H9 (cell line): ENCODE measurements around the gene OR7C1. TPM values are rescaled to one million over a fixed set of nuclear protein-coding genes. Genes with fewer than 3 reads are reported as not detected.

ENCODE experiments used
- DNase-seq: peaks from one replicate; pipeline ENCODE4 v3.0.0-alpha.2; 2017
- H2AFZ ChIP-seq: one replicate; pipeline ENCODE4 v1.6.1; 2013; ENCODE audit warnings: mild to moderate bottlenecking, low read length, control low read depth, moderate library complexity
- H2AK5ac ChIP-seq: 2 replicates; pipeline ENCODE4 v1.6.1; 2013; ENCODE audit warnings: low read length, control low read depth, mixed read lengths; ENCODE audit not compliant: insufficient read length
- H2BK120ac ChIP-seq: one replicate; pipeline ENCODE4 v1.6.1; 2013; ENCODE audit warnings: low read depth, mild to moderate bottlenecking, low read length, control low read depth, inconsistent platforms; ENCODE audit not compliant: poor library complexity, severe bottlenecking
- H2BK12ac ChIP-seq: 2 replicates; pipeline ENCODE4 v1.6.1; 2013; ENCODE audit warnings: low read length, control low read depth, mixed read lengths, low read depth; ENCODE audit not compliant: insufficient read length
- H2BK15ac ChIP-seq: 2 replicates; pipeline ENCODE4 v1.6.1; 2013; ENCODE audit warnings: low read depth, low read length, control low read depth
- H2BK20ac ChIP-seq: one replicate; pipeline ENCODE4 v1.6.1; 2013; ENCODE audit warnings: low read depth, mild to moderate bottlenecking, low read length, control low read depth, inconsistent platforms; ENCODE audit not compliant: poor library complexity, severe bottlenecking
- H2BK5ac ChIP-seq: 2 replicates; pipeline ENCODE4 v1.6.1; 2013; ENCODE audit warnings: low read length, control low read depth, mixed read lengths; ENCODE audit not compliant: insufficient read length
- H3K14ac ChIP-seq: 2 replicates; pipeline ENCODE4 v1.6.1; 2013; ENCODE audit warnings: low read length, control low read depth; ENCODE audit not compliant: insufficient read depth
- H3K18ac ChIP-seq: 2 replicates; pipeline ENCODE4 v1.6.1; 2013; ENCODE audit warnings: low read depth, mild to moderate bottlenecking, mixed read lengths, low read length, control low read depth; ENCODE audit not compliant: insufficient read length
- H3K23ac ChIP-seq: 2 replicates; pipeline ENCODE4 v1.6.1; 2013; ENCODE audit warnings: low read length, control low read depth, mixed read lengths, low read depth; ENCODE audit not compliant: insufficient read length
- H3K23me2 ChIP-seq: 2 replicates; pipeline ENCODE4 v1.6.1; 2013; ENCODE audit warnings: low read depth, mild to moderate bottlenecking, mixed read lengths, low read length, control low read depth; ENCODE audit not compliant: insufficient read length, poor library complexity, severe bottlenecking
- H3K27ac ChIP-seq: 2 replicates; pipeline ENCODE4 v1.5.1; 2013; ENCODE audit warnings: low read length, control low read depth, mixed read lengths, low read depth; ENCODE audit not compliant: insufficient read length
- H3K27me3 ChIP-seq: 2 replicates; pipeline ENCODE4 v1.6.1; 2013; ENCODE audit warnings: low read length, control low read depth, inconsistent platforms; ENCODE audit not compliant: insufficient read depth
- H3K4ac ChIP-seq: 2 replicates; pipeline ENCODE4 v1.6.1; 2013; ENCODE audit warnings: low read depth, mild to moderate bottlenecking, control low read depth, inconsistent platforms, low read length, moderate library complexity
- H3K4me1 ChIP-seq: 2 replicates; pipeline ENCODE4 v1.6.1; 2013; ENCODE audit warnings: low read length, control low read depth, inconsistent platforms; ENCODE audit not compliant: insufficient read depth
- H3K4me2 ChIP-seq: 2 replicates; pipeline ENCODE4 v1.6.1; 2013; ENCODE audit warnings: low read length, control low read depth, mixed read lengths; ENCODE audit not compliant: insufficient read length, insufficient read depth
- H3K56ac ChIP-seq: 2 replicates; pipeline ENCODE4 v1.6.1; 2013; ENCODE audit warnings: low read depth, mild to moderate bottlenecking, mixed read lengths, low read length, control low read depth; ENCODE audit not compliant: insufficient read length
- H3K79me1 ChIP-seq: 2 replicates; pipeline ENCODE4 v1.6.1; 2013; ENCODE audit warnings: low read depth, mild to moderate bottlenecking, moderate library complexity, low read length, control low read depth, inconsistent platforms; ENCODE audit not compliant: insufficient read depth, poor library complexity, severe bottlenecking
- H3K79me2 ChIP-seq: 2 replicates; pipeline ENCODE4 v1.6.1; 2013; ENCODE audit warnings: low read length, control low read depth, inconsistent platforms; ENCODE audit not compliant: insufficient read depth
- H3K9ac ChIP-seq: 2 replicates; pipeline ENCODE4 v1.6.1; 2013; ENCODE audit warnings: low read length, control low read depth, mixed read lengths; ENCODE audit not compliant: insufficient read length; ENCODE audit errors: extremely low read depth
- H3K9me3 ChIP-seq: one replicate; pipeline ENCODE4 v1.6.1; 2013; ENCODE audit warnings: low read depth, low read length, inconsistent platforms; ENCODE audit not compliant: control insufficient read depth
- H3T11ph ChIP-seq: one replicate; pipeline ENCODE4 v1.6.1; 2013; ENCODE audit warnings: mild to moderate bottlenecking, low read length, control low read depth, inconsistent platforms
- H4K20me1 ChIP-seq: one replicate; pipeline ENCODE4 v1.6.1; 2013; ENCODE audit not compliant: control insufficient read depth, insufficient read length, insufficient read depth
- H4K5ac ChIP-seq: 2 replicates; pipeline ENCODE4 v1.6.1; 2013; ENCODE audit warnings: low read depth, mild to moderate bottlenecking, mixed read lengths, low read length, control low read depth; ENCODE audit not compliant: insufficient read length
- H4K8ac ChIP-seq: replicated peaks from 2 replicates; pipeline ENCODE4 v1.6.1; 2013; ENCODE audit warnings: low read length, control low read depth, mixed read lengths, low read depth; ENCODE audit not compliant: insufficient read length
- H4K91ac ChIP-seq: 2 replicates; pipeline ENCODE4 v1.6.1; 2013; ENCODE audit warnings: low read depth, mild to moderate bottlenecking, moderate library complexity, mixed read lengths, low read length, control low read depth; ENCODE audit not compliant: insufficient read length
- H3K27ac Mint-ChIP-seq, 3 experiments: 2 replicates in 2 of 3; 3 replicates in 1 of 3; pipeline ENCODE4 v1.8.0; 2020 to 2021; ENCODE audit warnings: mixed read lengths in 3 of 3, mild to moderate bottlenecking in 1 of 3, moderate library complexity in 1 of 3
- H3K27me3 Mint-ChIP-seq: 2 replicates; pipeline ENCODE4 v1.8.0; 2021; ENCODE audit warnings: low read depth, mild to moderate bottlenecking, moderate library complexity, mixed read lengths
- H3K36me3 Mint-ChIP-seq, 3 experiments: 2 replicates in 2 of 3; 3 replicates in 1 of 3; pipeline ENCODE4 v1.8.0; 2020 to 2021; ENCODE audit warnings: low read depth in 3 of 3, mixed read lengths in 3 of 3; ENCODE audit not compliant: insufficient read depth in 1 of 3
- H3K4me1 Mint-ChIP-seq, 2 experiments: 2 replicates each; pipeline ENCODE4 v1.8.0; 2020; ENCODE audit warnings: mixed read lengths in 2 of 2
- H3K4me3 Mint-ChIP-seq, 2 experiments: 2 replicates in 1 of 2; 3 replicates in 1 of 2; pipeline ENCODE4 v1.8.0; 2020 to 2021; ENCODE audit warnings: mild to moderate bottlenecking in 2 of 2, mixed read lengths in 2 of 2, moderate library complexity in 1 of 2
- H3K9me3 Mint-ChIP-seq, 2 experiments: 2 replicates in 1 of 2; 3 replicates in 1 of 2; pipeline ENCODE4 v1.8.0; 2020; ENCODE audit warnings: mild to moderate bottlenecking in 2 of 2, mixed read lengths in 2 of 2, moderate library complexity in 1 of 2
- WGBS: extraction: QIAGEN DNeasy Blood & Tissue Kit; methylation state at CpG from one replicate; pipeline ENCODE4 v1.1.7; 2013; ENCODE audit warnings: missing lambda C conversion rate, low lambda C conversion rate, mixed read lengths; ENCODE audit not compliant: insufficient read length; ENCODE audit errors: extremely low coverage; 5-methylcytosine and 5-hydroxymethylcytosine counted together
- total RNA-seq: library from RNA; stranded (reverse); gene quantifications from 2 replicates; pipeline ENCODE4 v1.2.1, GENCODE V29; 2021
- TF ChIP-seq, protein P1 (sequence below): fragments of 200-600 bp; sonication (generic); conservative IDR thresholded peaks from 3 replicates; pipeline ENCODE4 v1.8.0; 2021; ENCODE audit warnings: antibody characterized with exemption, mild to moderate bottlenecking

Gene OR7C1
- total RNA-seq, 1 experiment from 2014 or later, result not detected

- Histone ChIP-seq H4K8ac (no peak overlapping the region), H4K5ac (no peak overlapping the region), H3K79me2 (no peaks in the 10 kb centered on the region), H3K23me2 (no peaks in the 10 kb centered on the region), H2AFZ (no peak overlapping the region), H3T11ph (no peak overlapping the region), H3K23ac (no peak overlapping the region), H3K14ac (no peak overlapping the region), H3K9me3 (no peaks in the 10 kb centered on the region), H4K91ac (no peak overlapping the region), H3K27me3 (no peaks in the 10 kb centered on the region), H3K56ac (no peak overlapping the region), H3K18ac (no peak overlapping the region), H3K4me2 (no peak overlapping the region), H2BK15ac (no peak overlapping the region), H3K4ac (no peak overlapping the region), H2BK5ac (no peak overlapping the region), H2BK120ac (no peak overlapping the region), H3K9ac (no peak overlapping the region), H3K4me1 (no peaks in the 10 kb centered on the region), H3K27ac (no peak overlapping the region), H3K79me1 (no peaks in the 10 kb centered on the region), H2AK5ac (no peak overlapping the region), H4K20me1 (no peaks in the 10 kb centered on the region), H2BK12ac (no peak overlapping the region), H2BK20ac (no peak overlapping the region)
- no peak overlapping the region for H3K4me3 Mint-ChIP-seq
- DNase-seq, result no peak
- WGBS, result no CpG with 5 or more reads among the region's 6 CpGs
- H3K27me3 Mint-ChIP-seq, result no peaks in the 10 kb centered on the region; the same call in 1 of the 2 replicates
- no peaks in the 10 kb centered on the region for H3K4me1 Mint-ChIP-seq
- H3K27ac Mint-ChIP-seq, result no peak overlapping the region
- H3K36me3 Mint-ChIP-seq, result peaks cover 3 to 19% (median 14%) of the 10 kb centered on the region in 3 experiments; a peak in 6 of 7 replicates
- H3K9me3 Mint-ChIP-seq, result peaks cover 10 to 55% of the 10 kb centered on the region in 2 experiments
- TF ChIP-seq, protein P1, sequence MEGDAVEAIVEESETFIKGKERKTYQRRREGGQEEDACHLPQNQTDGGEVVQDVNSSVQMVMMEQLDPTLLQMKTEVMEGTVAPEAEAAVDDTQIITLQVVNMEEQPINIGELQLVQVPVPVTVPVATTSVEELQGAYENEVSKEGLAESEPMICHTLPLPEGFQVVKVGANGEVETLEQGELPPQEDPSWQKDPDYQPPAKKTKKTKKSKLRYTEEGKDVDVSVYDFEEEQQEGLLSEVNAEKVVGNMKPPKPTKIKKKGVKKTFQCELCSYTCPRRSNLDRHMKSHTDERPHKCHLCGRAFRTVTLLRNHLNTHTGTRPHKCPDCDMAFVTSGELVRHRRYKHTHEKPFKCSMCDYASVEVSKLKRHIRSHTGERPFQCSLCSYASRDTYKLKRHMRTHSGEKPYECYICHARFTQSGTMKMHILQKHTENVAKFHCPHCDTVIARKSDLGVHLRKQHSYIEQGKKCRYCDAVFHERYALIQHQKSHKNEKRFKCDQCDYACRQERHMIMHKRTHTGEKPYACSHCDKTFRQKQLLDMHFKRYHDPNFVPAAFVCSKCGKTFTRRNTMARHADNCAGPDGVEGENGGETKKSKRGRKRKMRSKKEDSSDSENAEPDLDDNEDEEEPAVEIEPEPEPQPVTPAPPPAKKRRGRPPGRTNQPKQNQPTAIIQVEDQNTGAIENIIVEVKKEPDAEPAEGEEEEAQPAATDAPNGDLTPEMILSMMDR, result no peak
Observed at GRCh38 chr19:14748601-14749000, 86.4 kb downstream of the OR7C1 start.

Other genes with a start within 250 kb of the OR7C1 start
- gene ADGRE3, start 160.3 kb downstream of the OR7C1 start, total RNA-seq, result not detected in 2 replicates
- 6.0 and 7.9 TPM in 2 replicates for gene ZNF333, start 145.1 kb downstream of the OR7C1 start, total RNA-seq
- gene ADGRE2, start 56.6 kb downstream of the OR7C1 start, total RNA-seq, result 1.2 and 1.4 TPM in 2 replicates
- not detected in 2 replicates for gene OR7A5, start within 50 bp of the OR7C1 start, total RNA-seq
- gene OR7A10, start 13.7 kb upstream of the OR7C1 start, total RNA-seq, result not detected in 2 replicates
- gene OR7A17, start 50.9 kb upstream of the OR7C1 start, total RNA-seq, result not detected in 2 replicates
- gene OR7C2, start 106.3 kb upstream of the OR7C1 start, total RNA-seq, result not detected in 2 replicates
- 5.9 and 8.3 TPM in 2 replicates for gene SLC1A6, start 144.7 kb upstream of the OR7C1 start, total RNA-seq
- gene CASP14, start 214.3 kb upstream of the OR7C1 start, total RNA-seq, result not detected in 2 replicates
- not detected in 2 replicates for gene OR1I1, start 247.0 kb upstream of the OR7C1 start, total RNA-seq